ENCODE measurements around the gene CCDC117.
"Not testable (repeated sequence)": the region's sequence is repeated elsewhere in the genome, so short reads cannot be mapped to it uniquely, and the experiment has no call there.

CCDC117 gene

GRCh38 chr22:28801845-28802594 lies 29.5 kb downstream of the CCDC117 start:
- DNase-seq: no peak

- no peak for DNase-seq
Observed at GRCh38 chr22:28802595-28803123, 30.2 kb downstream of the CCDC117 start.

- not testable (repeated sequence) for DNase-seq
Observed at GRCh38 chr22:28805426-28805825, 32.9 kb downstream of the CCDC117 start.

- no peak for DNase-seq
Observed at GRCh38 chr22:28808716-28809355, 36.3 kb downstream of the CCDC117 start.

- peak; percentile 64 for DNase-seq
Observed at GRCh38 chr22:28810821-28811491, 38.5 kb downstream of the CCDC117 start.

- DNase-seq: no peak
Observed at GRCh38 chr22:28812516-28812915, 40.0 kb downstream of the CCDC117 start.

GRCh38 chr22:28813772-28814518 lies 41.5 kb downstream of the CCDC117 start:
- DNase-seq: no peak

GRCh38 chr22:28815111-28815510 lies 42.6 kb downstream of the CCDC117 start:
- DNase-seq: no peak

- DNase-seq: no peak
Observed at GRCh38 chr22:28815729-28816128, 43.2 kb downstream of the CCDC117 start.

GRCh38 chr22:28817064-28817463 lies 44.6 kb downstream of the CCDC117 start:
- DNase-seq: no peak

GRCh38 chr22:28817919-28818859 lies 45.7 kb downstream of the CCDC117 start:
- DNase-seq: no peak

GRCh38 chr22:28819253-28820096 lies 47.0 kb downstream of the CCDC117 start:
- DNase-seq: no peak

GRCh38 chr22:28820885-28821284 lies 48.4 kb downstream of the CCDC117 start:
- no peak for DNase-seq

GRCh38 chr22:28821452-28821851 lies 49.0 kb downstream of the CCDC117 start:
- DNase-seq: no peak

GRCh38 chr22:28822930-28823551 lies 50.5 kb downstream of the CCDC117 start:
- DNase-seq: peak; percentile 73

GRCh38 chr22:28824455-28824854 lies 52.0 kb downstream of the CCDC117 start:
- DNase-seq: not testable (repeated sequence)

GRCh38 chr22:28826430-28826829 lies 53.9 kb downstream of the CCDC117 start:
- not testable (repeated sequence) for DNase-seq

GRCh38 chr22:28826921-28827320 lies 54.4 kb downstream of the CCDC117 start:
- DNase-seq: no peak

GRCh38 chr22:28829358-28830181 lies 57.1 kb downstream of the CCDC117 start:
- peak; percentile 65 for DNase-seq

Measured in central memory CD4-positive, alpha-beta T cell (primary cell).